Right lobe of liver (tissue), 4 donors: ENCODE measurements around the gene NFIL3.

Experiments
- POLR2A ChIP-seq: fragments of 450-650 bp; IDR thresholded peaks from one replicate; pipeline ENCODE4 v1.6.1; 2017; ENCODE audit warnings: antibody characterized with exemption, mild to moderate bottlenecking
- TF ChIP-seq, protein P1 (sequence below), 4 donors: fragments of 200-600 bp in 3 of 4; fragments of 450-650 bp in 1 of 4; IDR thresholded peaks; one replicate each; pipeline versions ENCODE4 v1.5.1 to v1.8.0; 2016 to 2022; ENCODE audit warnings: antibody characterized with exemption in 4 of 4, mild to moderate bottlenecking in 2 of 4
- donor health status: DM: no; HTN: no; CAD: no.
- donor health status: DM: no; HTN: no; CAD: no.
- donor health status: DM: no; HTN: yes; CAD: no.

DNA sequence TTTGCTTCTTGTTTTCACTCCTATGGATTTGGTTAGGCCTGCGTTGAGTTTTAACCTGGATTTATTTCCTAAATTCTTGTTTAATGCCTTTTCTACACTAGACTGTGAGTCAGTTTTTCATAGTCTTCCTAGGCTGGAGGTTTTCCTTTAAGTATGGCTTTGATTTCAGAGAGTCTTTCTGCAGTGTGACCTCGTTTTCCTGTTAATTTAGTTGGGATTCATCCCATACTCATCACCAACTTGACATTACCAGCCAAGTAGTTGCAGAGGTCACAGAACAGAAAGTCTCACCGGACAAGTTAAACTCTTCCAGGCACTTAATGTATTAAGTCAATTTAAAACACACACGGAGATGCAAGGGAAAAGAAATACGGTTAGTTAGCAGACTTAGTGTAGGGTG lies 32.2 kb downstream of the NFIL3 start:
- TF ChIP-seq, protein P1, sequence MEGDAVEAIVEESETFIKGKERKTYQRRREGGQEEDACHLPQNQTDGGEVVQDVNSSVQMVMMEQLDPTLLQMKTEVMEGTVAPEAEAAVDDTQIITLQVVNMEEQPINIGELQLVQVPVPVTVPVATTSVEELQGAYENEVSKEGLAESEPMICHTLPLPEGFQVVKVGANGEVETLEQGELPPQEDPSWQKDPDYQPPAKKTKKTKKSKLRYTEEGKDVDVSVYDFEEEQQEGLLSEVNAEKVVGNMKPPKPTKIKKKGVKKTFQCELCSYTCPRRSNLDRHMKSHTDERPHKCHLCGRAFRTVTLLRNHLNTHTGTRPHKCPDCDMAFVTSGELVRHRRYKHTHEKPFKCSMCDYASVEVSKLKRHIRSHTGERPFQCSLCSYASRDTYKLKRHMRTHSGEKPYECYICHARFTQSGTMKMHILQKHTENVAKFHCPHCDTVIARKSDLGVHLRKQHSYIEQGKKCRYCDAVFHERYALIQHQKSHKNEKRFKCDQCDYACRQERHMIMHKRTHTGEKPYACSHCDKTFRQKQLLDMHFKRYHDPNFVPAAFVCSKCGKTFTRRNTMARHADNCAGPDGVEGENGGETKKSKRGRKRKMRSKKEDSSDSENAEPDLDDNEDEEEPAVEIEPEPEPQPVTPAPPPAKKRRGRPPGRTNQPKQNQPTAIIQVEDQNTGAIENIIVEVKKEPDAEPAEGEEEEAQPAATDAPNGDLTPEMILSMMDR (IDR thresholded peaks at IDR 0.05): no peak
- no peak for TF ChIP-seq POLR2A
